SKM-1 treated with dmso at 0.1 percent for 144 hours (cell line): ENCODE results near the gene MPL.
"Not testable (repeated sequence)": the region's sequence is repeated elsewhere in the genome, so short reads cannot be mapped to it uniquely, and the experiment has no call there.

ENCODE experiments used
- DNase-seq: peaks from one replicate; lab custom pipeline; 2025; ENCODE audit not compliant: unreplicated experiment; lab: John Stamatoyannopoulos, UW

The MPL gene

DNA sequence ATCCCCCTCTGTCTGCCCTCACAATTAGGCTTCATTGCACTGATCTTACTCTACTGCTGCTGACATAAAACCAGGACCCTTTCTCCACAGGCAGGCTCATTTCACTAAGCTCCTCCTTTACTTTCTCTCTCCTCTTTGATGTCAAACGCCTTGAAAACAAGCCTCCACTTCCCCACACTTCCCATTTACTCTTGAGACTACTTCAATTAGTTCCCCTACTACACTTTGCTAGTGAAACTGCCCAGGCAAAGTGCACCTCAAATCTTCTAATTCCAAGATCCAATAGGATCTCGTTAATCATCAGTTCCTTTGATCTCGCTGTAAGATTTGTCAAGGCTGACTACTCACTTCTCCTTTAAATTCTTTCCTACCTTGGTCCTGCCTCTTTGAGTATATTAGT lies 15.3 kb downstream of the MPL start:
- peak; percentile 14 for DNase-seq

DNA sequence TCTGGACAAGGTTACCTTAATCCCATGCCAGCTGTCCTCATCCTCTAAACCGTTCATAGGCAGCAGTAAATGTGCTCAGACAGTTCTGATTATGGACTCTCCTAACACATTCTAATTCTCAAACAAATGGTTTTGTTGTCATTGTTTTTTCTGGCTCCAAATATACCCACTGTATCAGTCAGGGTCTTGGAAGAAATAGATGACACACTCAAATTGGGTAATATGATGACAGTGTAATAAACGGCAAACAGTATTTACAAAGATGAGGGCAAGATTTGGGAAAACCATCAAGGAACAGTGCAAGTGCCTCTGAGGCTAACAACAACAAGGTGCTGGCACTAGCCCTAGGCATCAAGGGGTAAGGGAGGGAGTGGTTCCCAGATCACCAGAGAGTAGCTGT lies 16.9 kb downstream of the MPL start:
- DNase-seq = no peak

DNA sequence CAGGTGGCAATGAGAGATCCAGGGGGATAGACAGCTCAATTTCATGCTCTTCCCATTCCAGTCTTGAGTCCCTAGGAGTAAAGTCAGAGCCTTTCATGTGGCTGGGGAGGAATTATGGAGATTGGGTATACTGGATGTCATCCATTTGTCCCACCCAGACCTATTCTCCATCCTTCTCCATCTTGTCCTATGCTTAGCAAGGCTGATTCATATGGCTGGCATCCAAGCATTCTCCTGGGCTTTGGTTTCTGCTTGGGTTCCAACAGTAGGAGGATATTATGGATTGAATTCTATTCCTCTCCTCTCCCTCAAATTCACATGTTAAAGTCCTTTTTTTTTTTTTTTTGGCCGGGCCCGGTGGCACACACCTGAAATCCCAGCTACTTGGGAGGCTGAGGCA lies 17.3 kb downstream of the MPL start:
- DNase-seq = no peak

GRCh38 chr1:43357251-43357650 lies 19.6 kb downstream of the MPL start:
- DNase-seq = no peak

GRCh38 chr1:43358121-43358745 lies 20.6 kb downstream of the MPL start:
- peak; percentile 56 for DNase-seq

- DNase-seq = peak; percentile 97
Observed at GRCh38 chr1:43358746-43359693, 21.4 kb downstream of the MPL start, which contains the start of gene CDC20. TSS of gene CDC20 (plus strand) at chr1:43358981. CDS start at chr1:43359216, 235 bp downstream.

- no peak for DNase-seq
Observed at GRCh38 chr1:43359696-43360095, 22.1 kb downstream of the MPL start.

DNA sequence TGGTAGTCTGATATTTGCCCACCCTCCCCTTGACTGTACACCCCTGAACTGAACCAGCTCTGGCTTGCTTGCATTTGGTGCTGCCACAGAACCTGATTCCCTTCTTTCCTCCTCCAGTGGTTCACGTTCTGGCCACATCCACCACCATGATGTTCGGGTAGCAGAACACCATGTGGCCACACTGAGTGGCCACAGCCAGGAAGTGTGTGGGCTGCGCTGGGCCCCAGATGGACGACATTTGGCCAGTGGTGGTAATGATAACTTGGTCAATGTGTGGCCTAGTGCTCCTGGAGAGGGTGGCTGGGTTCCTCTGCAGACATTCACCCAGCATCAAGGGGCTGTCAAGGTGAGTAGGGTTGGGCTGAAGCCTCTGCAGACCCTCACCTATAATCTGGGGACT lies 23.0 kb downstream of the MPL start:
- no peak for DNase-seq

GRCh38 chr1:43363283-43363934 lies 25.8 kb downstream of the MPL start:
- DNase-seq = peak; percentile 17

DNA sequence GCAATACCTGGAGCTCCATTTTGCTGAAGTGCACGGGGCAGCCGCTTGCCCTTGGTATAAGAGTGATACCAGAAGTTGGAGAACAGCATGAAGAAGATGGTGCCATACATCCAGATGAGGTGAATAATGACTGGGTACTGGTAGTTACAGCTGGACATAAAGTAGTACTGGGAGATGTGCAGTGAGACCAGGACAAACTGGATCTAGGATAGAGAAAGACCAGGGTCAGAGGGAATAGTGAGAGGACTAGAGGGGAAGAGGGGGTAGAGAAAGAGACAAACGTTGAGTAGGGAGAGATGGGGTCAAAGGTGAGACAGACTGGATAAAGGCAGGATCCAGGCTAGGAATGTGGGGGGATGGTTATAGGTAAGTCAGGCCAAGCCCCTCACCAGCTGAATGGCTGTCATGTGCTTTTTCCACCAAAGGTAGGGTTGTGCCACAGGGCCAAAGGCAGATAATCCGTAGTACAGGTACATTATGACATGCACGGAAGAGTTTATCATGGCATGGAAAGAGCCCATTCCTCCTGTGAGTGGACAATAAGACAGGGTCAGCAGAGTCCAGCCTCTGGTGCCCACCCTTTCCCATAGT lies 26.4 kb downstream of the MPL start:
- DNase-seq = no peak

DNA sequence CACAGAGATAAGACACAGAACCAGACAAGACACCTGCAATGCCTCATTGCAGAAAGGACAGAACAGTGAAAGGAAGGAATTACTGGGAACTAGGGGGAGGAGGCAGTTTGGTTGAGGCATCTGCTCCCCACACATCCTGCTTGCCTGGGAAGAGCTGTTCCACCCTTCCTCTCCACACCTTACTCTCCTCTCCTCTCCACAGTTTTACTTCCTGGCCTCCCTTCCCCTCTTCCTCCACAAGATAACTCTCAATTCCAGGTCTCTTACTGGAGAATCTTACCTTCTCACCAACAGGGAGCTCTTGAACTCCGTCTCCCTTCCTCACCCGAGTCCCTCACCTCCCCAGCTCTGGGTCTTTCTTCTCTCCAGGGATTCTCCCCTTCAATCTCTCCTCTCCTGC lies 28.1 kb downstream of the MPL start:
- no peak for DNase-seq

- DNase-seq = no peak
Observed at GRCh38 chr1:43366179-43366578, 28.6 kb downstream of the MPL start.

- no peak for DNase-seq
Observed at GRCh38 chr1:43366601-43367025, 29.0 kb downstream of the MPL start.

DNA sequence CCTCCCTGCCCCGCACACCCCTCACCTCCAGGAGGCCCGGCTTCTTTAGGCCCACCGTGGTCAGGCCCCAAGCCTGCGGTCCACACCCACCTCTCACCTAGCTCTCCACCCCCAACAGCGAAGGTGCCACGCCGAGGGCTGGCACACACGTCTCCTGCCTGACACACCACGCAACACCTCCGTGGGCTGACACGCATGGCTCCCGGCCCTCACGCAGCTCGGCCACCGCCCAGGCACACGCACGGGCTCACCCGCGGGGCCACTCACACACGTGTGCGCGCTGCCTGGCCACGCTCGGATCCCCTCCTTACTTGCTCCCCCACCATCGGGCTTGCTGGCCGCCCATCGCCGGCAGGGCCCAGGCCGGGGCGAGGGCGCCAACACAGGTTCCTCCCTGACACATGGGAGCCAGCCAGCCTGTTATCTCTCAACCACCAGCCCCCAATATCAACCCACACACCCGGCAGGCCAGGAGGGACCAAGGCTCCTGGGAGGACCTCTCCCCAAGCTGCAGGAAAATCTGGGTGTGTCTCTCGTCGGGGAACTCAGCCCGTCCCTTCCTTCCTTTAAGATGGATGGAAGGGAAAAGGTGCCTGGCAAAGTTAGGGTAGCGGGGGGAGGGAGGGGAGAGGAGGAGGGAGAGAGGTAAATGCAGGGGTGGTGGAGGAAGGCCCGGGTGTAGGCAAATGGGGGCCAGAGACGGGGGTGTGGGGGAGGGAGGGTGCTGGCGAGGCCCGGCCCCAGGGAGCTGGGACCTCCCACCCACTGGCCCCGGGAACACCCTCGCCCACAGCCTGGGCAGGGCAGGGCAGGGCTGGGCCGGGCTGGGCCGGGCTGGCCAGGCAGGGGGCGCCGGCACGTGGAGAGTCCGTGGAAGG lies 29.6 kb downstream of the MPL start:
- DNase-seq = no peak

DNA sequence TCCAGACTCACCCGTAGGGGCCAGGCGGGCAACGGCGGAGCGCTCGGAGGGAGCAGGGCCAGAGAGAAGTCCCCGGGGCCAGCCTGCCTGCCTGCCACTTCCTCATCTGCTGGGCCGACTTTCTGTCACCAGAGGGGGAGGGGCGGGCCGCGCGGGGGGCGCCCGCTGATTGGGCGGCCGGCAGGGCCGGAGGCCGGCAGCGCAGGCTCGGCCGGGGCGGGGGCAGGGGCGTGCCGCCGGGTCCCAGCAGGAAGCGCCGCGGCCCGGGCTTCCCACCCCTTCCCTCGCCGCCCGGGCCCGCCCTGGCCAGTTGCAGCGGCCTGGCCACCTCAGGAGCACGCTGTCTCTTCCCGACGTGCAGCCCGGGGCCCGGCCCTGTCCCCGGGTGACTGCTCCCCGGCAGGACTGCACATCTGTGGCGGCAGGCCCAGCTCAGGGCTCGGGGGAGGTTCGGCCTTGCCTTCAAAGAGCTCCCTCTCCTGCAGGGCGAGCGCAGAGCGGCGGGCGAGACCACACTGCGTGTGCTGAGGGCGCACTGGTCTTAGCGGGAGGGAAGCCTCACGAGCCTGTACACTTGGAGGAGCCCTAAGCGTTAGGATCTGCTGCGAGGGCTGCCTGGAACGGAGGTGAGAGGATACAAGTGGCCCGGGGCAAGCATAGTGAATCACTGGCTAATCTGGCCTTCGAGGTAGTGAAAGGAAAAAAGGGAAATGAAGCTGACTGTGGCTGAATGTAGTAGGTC lies 30.5 kb downstream of the MPL start, which contains the start of gene ELOVL1:
Gene ELOVL1 (minus strand): TSS at position 108 of the 742 bp plus-strand sequence. CDS start 2,402 bp downstream, outside the sequence.
- DNase-seq = peak; percentile 92

DNA sequence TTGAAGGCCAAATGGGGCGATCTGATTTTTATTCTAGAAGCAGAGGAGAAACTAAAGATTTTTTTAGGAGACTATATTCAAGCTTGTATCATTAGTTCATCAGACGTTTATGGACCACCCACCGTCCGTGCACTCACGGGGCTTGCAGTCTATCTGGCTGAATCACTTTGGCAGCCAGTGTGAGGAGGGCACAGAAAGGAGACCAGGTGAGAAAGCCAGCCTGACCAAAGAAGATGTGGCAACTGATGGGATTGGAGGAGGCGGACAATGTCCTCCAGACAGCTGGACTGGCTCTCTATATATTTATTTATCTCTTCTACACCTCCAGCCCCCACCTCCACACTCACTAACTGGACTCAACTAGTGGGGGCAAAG lies 31.0 kb downstream of the MPL start:
- DNase-seq = no peak

DNA sequence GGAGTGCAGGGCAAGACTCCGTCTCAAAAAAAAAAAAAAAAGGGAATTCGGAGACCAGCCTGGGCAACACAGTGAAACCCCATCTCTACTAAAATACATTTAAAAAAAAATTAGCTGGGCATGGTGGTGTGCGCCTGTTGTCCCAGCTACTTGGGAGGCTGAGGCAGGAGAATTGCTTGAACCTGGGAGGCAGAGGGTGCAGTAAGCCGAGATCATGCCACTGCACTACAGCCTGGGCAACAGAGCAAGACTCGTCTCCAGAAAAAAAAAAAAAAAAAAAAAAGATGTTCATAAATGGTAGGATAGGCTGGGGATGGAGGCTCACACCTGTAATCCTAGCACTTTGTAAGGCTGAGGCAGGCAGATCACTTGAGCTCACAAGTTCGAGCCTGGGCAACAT lies 32.2 kb downstream of the MPL start:
- DNase-seq = not testable (repeated sequence)

DNA sequence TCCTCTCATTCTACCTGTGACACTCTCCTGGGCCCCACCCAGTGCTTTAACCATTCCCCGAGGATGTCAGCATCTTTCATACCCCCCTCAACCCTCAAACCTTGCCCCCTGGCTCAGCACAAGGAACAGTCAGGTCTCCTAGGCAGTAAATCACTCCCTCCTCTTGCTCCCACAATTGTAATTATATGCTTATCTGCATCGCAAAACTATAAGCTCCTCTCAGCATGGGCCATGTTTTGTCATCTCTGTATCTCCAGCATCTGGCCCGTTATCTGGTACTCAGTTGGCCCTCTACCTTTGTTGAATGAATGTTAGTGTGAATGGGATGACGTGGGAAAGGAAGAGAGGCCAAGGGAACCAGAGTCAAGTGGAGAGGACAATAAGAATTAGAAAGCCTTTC lies 32.9 kb downstream of the MPL start:
- DNase-seq = no peak

GRCh38 chr1:43372172-43372571 lies 34.6 kb downstream of the MPL start:
- no peak for DNase-seq
